GM08714 (cell line): Measurements from ENCODE around the gene ABHD16A.

Experiments
- H3K4me3 ChIP-seq: fragments of 200-500 bp; sonication (Bioruptor generic); 2 replicates; pipeline ENCODE4 v1.5.1; 2014; ENCODE audit warnings: mild to moderate bottlenecking, low read length, inconsistent platforms
- ZNF274 ChIP-seq: IDR thresholded peaks from 2 replicates; pipeline ENCODE4 v1.6.1; 2012; ENCODE audit warnings: mild to moderate bottlenecking, low read depth, low read length

Gene ABHD16A

DNA sequence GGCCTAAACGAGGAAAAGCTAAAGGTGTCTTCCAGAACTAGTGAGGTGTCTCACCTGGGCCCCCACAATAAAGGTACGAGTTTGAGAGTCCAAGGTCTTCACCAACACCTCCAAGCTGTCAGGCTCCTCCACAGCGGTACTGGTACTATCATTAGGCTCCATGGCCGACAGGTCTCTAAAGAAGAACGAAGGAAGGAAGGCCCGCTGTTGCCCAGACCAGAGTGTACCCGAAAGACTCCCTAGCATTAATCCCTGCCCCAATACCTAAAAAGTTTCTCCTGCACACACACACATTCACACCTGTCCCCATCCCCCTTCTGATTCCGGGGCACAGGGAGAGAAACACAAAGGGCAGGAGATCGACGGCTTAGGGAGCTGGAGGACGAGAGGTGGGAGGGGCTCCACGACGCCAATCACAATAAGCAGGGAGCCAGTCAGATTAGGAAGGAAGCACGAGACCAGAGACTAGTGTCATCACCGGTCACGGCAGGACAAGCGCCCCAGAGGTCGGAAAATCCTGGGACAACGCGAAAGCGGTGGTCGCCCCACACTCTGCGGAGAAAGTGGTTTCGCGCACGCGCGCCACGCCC is 51.4 kb downstream of the ABHD16A start:
- no peak for TF ChIP-seq ZNF274
- peak overlapping the region; percentile 71 for H3K4me3 ChIP-seq

DNA sequence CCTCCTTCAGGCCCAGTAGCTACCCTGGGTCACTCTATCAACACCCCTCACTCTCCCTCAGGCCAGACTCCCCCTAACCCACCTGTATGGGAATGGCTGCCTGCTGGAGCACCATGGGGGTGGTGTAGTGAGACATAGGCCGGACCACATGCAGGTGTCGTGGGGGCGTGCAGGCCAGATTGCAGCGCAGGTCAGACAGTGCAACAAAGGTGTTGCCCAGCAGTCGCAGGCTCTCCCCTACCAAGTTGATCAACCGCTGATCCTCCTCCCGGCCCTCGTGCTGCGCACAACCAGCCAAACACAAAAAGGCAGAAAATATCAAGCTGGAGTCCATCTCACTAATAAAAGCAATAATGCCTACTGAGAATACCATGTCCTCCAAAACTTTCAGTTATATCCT is 57.8 kb downstream of the ABHD16A start:
- no peak for TF ChIP-seq ZNF274
- H3K4me3 ChIP-seq: no peak overlapping the region

DNA sequence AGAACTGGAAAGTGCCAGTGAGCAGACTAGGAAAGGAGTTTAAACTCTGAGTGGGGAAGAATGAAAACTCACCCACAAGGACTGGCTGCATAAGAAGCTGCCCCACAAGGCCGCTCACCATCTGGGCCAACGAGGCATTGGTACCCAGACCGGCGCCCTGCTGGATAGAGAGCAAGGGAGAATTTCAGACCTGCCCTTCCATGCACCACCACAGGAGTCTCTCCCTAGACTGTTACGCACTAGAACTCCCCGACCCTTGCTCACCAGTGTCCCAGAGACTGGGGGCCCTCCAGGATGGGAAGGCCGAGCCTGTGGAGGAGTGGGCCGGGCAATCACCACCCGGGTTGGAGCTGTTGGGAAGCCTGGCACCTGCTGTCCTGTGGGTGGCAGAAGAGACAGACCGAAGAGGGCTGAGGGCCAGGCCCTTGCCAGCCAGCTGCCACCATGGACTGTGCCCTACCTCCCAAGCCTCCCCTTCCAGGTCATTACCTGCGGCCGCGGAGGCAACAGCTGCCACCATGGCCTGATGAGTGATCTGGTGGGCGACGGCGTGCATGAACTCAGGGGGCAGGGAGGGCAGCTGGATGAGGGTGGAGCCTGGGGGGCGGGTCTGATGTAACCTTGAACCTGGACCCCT is 59.2 kb downstream of the ABHD16A start:
- TF ChIP-seq ZNF274: no peak
- H3K4me3 ChIP-seq: no peak overlapping the region

DNA sequence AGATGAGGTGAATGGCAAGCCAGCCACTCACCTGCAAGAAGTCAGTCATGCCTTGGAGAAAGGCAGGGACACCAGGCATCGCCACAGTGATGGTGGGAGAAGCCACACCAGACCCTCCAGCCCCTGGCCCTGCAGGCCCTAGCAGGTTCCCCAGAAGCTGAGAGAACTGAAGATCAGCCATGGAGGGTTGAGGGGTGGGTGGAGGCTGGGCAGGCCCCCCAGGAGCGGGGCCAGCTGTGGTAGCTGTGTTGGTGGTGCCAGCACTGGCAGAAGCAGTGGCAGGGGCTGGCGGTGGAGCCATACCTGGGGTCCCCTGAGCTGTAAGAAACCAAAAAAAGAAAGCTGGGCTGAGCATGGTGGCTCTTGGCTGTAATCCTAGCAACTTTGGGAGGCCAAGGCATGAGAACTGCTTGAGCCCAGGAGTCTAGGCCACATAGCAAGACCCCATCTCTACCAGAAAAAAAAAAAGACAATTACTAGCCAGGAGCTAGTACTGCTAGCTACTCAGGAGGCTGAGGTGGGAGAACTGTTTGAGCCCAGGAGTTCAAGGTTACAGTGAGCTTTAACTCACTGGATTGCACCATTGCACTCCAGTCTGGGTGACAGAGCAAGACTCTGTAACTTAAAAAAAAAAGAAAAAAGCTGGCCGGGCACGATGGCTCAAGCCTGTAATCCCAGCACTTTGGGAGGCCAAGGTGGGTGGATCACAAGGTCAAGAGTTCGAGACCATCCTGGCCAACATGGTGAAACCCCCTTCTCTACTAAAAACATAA is 60.1 kb downstream of the ABHD16A start:
- no peak overlapping the region for H3K4me3 ChIP-seq
- TF ChIP-seq ZNF274: no peak

DNA sequence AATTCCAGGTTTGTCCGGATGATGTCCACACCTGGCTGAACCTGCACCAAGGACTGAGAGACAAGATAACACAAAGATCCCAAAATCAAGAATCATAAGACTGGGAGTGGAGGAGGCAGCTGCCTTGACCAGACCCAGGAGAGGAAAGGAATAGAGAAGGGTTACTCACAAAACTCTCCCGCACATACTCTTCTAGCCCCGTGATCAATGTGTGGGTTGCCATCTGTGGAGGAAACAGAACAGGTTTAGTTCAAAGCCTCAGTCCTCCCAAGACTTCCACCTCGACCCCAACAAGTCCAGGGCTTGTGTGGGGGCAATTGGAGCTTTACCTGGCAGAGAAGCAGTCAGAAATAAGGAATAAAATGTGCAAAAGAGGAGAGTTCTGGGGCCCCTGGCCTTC is 61.8 kb downstream of the ABHD16A start:
- TF ChIP-seq ZNF274: no peak
- no peak overlapping the region for H3K4me3 ChIP-seq

DNA sequence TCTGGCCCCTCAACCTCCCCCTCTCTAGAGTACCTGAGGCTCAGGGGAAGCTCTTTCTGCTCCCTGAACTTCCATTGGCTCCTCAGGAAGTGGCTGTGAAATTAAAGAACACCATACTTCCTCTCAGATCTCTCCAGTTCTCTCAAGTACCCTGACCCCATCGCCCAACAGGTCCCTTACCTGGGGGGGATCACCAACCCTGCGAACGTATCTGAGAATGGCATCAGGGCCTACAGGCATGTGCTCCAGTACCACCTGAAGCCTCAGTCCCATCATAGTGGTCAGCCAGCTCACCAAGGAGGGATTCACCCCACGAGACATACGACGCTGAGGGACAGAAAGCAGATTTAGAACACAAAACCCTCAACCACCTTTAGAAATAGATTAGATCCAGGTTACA is 62.5 kb downstream of the ABHD16A start:
- no peak for TF ChIP-seq ZNF274
- no peak overlapping the region for H3K4me3 ChIP-seq

DNA sequence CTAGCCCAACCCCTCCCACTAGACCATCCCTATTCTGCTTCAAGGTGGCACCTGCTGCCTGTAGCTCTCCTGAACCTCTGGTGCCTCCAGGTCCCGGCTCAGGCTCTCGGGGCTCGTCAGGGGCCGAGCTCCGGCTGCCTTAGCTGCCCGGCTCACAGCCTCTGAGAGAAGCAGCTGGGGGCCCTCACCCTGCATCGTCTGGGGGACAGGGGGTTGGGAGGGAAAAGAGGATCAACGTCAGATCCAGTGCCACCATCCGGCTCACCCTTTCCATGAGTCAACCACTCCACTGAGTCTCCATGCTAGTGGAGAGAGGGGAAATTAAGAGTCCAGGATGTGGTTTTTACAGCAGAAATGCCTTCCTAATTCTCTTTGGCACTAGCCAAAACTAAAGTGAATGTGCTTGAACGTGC is 63.7 kb downstream of the ABHD16A start:
- no peak overlapping the region for H3K4me3 ChIP-seq
- no peak for TF ChIP-seq ZNF274

DNA sequence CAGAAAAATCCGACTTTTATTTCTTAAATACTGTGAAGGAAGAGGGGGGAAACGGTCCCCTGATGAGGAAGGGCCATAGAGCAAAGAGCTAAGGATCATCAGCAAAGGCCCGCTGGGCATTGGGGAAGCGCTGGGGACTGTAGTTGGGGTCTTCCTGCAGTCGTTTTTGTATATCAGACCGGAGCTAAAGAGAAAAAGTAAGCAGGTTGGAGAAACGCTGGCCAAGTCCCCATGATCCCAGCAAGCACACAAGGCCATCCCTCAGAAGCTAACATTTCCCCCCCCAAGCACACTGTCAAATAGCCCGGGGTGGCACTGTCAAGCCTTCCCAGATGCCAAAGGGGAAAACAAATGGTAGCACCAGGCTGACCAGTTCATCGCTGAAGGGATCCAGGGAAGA is 64.1 kb downstream of the ABHD16A start:
- no peak for TF ChIP-seq ZNF274
- H3K4me3 ChIP-seq: no peak overlapping the region
